Endothelial cell of umbilical vein (primary cell): ENCODE results near the gene CFAP73. TPM values are rescaled to one million over a fixed set of nuclear protein-coding genes. Genes with fewer than 3 reads are reported as not detected.

Experiments
- BruUV-seq: library from RNA; stranded (reverse); fragments of 400-500 nt; replicated peaks from 2 replicates; lab custom pipeline; 2021; lab: Mats Ljungman, UMichigan
- CTCF ChIA-PET: fragments of 300-600, 350-600 bp; sonication (Branson Sonifier 250); formaldehyde crosslinking; loops from one replicate; lab custom pipeline; 2021; ENCODE audit warnings: antibody characterized with exemption, inconsistent platforms; lab: Charles Lee
- POLR2A ChIA-PET: fragments of 300-600, 350-600 bp; sonication (Branson Sonifier 250); formaldehyde crosslinking; loops from one replicate; lab custom pipeline; 2021; ENCODE audit warnings: antibody characterized with exemption, inconsistent platforms; lab: Charles Lee
- DNase-seq: peaks from one replicate; pipeline ENCODE4 v3.0.0-alpha.2; 2011; ENCODE audit warnings: low read depth, low spot score
- FAIRE-seq: peaks from 2 replicates; lab custom pipeline; 2011; peaks lifted over from hg19 to GRCh38; lab: Jason Lieb, UNC
- H2AFZ ChIP-seq: 2 replicates; pipeline ENCODE4 v1.6.0; 2012; ENCODE audit warnings: low read depth, low read length, control low read depth, inconsistent platforms
- H3K27ac ChIP-seq: 2 replicates; pipeline ENCODE4 v1.5.1; 2011; ENCODE audit warnings: low read depth, mild to moderate bottlenecking, control low read depth, low read length, moderate library complexity; ENCODE audit not compliant: insufficient read depth
- H3K27me3 ChIP-seq, 2 experiments: 2 replicates each; pipeline versions ENCODE4 v1.6.0 to v1.6.1; 2011; ENCODE audit warnings: low read length in 2 of 2, mixed read lengths in 1 of 2; ENCODE audit not compliant: control insufficient read depth in 2 of 2, insufficient read depth in 2 of 2
- H3K36me3 ChIP-seq, 2 experiments: 2 replicates in 1 of 2; 3 replicates in 1 of 2; pipeline ENCODE4 v1.5.1; 2011; ENCODE audit warnings: low read length in 2 of 2, mild to moderate bottlenecking in 1 of 2, moderate library complexity in 1 of 2; ENCODE audit not compliant: control insufficient read depth in 2 of 2, insufficient read depth in 2 of 2; ENCODE audit errors: extremely low read depth in 1 of 2
- H3K4me1 ChIP-seq: 3 replicates; pipeline ENCODE4 v1.5.1; 2011; ENCODE audit warnings: mild to moderate bottlenecking, low read length; ENCODE audit not compliant: control insufficient read depth, insufficient read depth; ENCODE audit errors: extremely low read depth
- H3K4me2 ChIP-seq: 2 replicates; pipeline ENCODE4 v1.6.1; 2011; ENCODE audit warnings: low read length, control low read depth, mixed read lengths; ENCODE audit not compliant: insufficient read depth
- H3K4me3 ChIP-seq, 3 experiments: fragments of 200-600 bp in 1 of 3; sonication (generic), shearing (Covaris generic) in 1 of 3; replicated peaks in 1 of 3; 2 replicates each; pipeline ENCODE4 v1.5.1; 2011 to 2016; ENCODE audit warnings: control low read depth in 3 of 3, low read length in 3 of 3, mild to moderate bottlenecking in 2 of 3, inconsistent platforms in 1 of 3, low read depth in 1 of 3, moderate library complexity in 1 of 3; ENCODE audit not compliant: insufficient read depth in 1 of 3
- H3K79me2 ChIP-seq: 2 replicates; pipeline ENCODE4 v1.6.0; 2012; ENCODE audit warnings: low read length, inconsistent platforms; ENCODE audit not compliant: control insufficient read depth, insufficient read depth
- H3K9ac ChIP-seq: replicated peaks from 2 replicates; pipeline ENCODE3; 2011; ENCODE audit warnings: low read length, control low read depth; ENCODE audit not compliant: insufficient read depth; ENCODE audit errors: extremely low read depth
- H3K9me1 ChIP-seq: replicated peaks from 3 replicates; pipeline ENCODE4 v1.6.0; 2011; ENCODE audit warnings: mild to moderate bottlenecking, low read length; ENCODE audit not compliant: control insufficient read depth, insufficient read depth; ENCODE audit errors: extremely low read depth
- H3K9me3 ChIP-seq: replicated peaks from 2 replicates; pipeline ENCODE4 v1.5.1; 2012; ENCODE audit warnings: low read length, inconsistent platforms; ENCODE audit not compliant: control insufficient read depth, insufficient read depth
- H4K20me1 ChIP-seq: replicated peaks from 2 replicates; pipeline ENCODE3; 2011; ENCODE audit warnings: mild to moderate bottlenecking, low read length; ENCODE audit not compliant: control insufficient read depth, insufficient read depth; ENCODE audit errors: extremely low read depth
- CTCF ChIP-seq, 2 donors: IDR thresholded peaks; 1 replicate in 1 of 2; 2 replicates in 1 of 2; pipeline ENCODE4 v1.5.1; 2011; ENCODE audit warnings: low read length in 2 of 2, mild to moderate bottlenecking in 2 of 2, moderate library complexity in 2 of 2, control low read depth in 1 of 2, inconsistent platforms in 1 of 2, low read depth in 1 of 2; ENCODE audit not compliant: insufficient read depth in 1 of 2; ENCODE audit errors: extremely low read depth in 1 of 2
- EZH2 ChIP-seq: IDR thresholded peaks from 2 replicates; pipeline ENCODE4 v1.6.1; 2012; ENCODE audit warnings: borderline replicate concordance, low read depth, mild to moderate bottlenecking, moderate library complexity, low read length, inconsistent platforms; ENCODE audit not compliant: severe bottlenecking
- FOS ChIP-seq: IDR thresholded peaks from 2 replicates; pipeline ENCODE4 v1.6.1; 2011; ENCODE audit warnings: mild to moderate bottlenecking, low read length, moderate library complexity, borderline replicate concordance; ENCODE audit not compliant: insufficient read depth
- GATA2 ChIP-seq: IDR thresholded peaks from 2 replicates; pipeline ENCODE4 v1.7.0; 2011; ENCODE audit warnings: low read depth, mild to moderate bottlenecking, moderate library complexity, mixed read lengths, low read length; ENCODE audit not compliant: insufficient read length, insufficient read depth
- JUN ChIP-seq: IDR thresholded peaks from 2 replicates; pipeline ENCODE4 v1.6.1; 2011; ENCODE audit warnings: borderline replicate concordance, low read depth; ENCODE audit not compliant: insufficient read length, insufficient read depth
- MAX ChIP-seq: IDR thresholded peaks from 2 replicates; pipeline ENCODE4 v1.6.1; 2011; ENCODE audit not compliant: insufficient read depth, insufficient read length
- MYC ChIP-seq: IDR thresholded peaks from one replicate; pipeline ENCODE4 v1.6.1; 2011; ENCODE audit warnings: mild to moderate bottlenecking, low read depth, low read length
- POLR2A ChIP-seq: IDR thresholded peaks from 2 replicates; pipeline ENCODE4 v1.6.1; 2012; ENCODE audit warnings: low read depth, mild to moderate bottlenecking, control low read depth, low read length
- dilution Hi-C: fragments of 300-500 bp; cut with MboI; formaldehyde crosslinking; loops from one replicate; pipeline ENCODE4 v1.15.0; 2019; ENCODE audit warnings: low sequenced_read_pairs; ENCODE audit not compliant: extremely low pct_ligation_motif_present
- intact Hi-C: fragments of 100-400 bp; cut with micrococcal nuclease; formaldehyde crosslinking; loops from one replicate; pipeline ENCODE4 v1.10.0; 2022
- polyA plus RNA-seq, 4 experiments: library from polyadenylated mRNA; depleted of rRNA in 3 of 4; stranded (reverse) in 3 of 4; unstranded in 1 of 4; fragments of >200 nt; gene quantifications; 2 replicates each; pipeline versions ENCODE4 v1.2.1 to v1.2.3, GENCODE V29; 2011 to 2012; ENCODE audit warnings: missing spikeins in 1 of 4
- total RNA-seq: library from RNA; stranded (reverse); gene quantifications from 2 replicates; pipeline ENCODE4 v1.2.3, GENCODE V29; 2021

CFAP73 gene
- total and polyA plus RNA-seq, 2 donors (not counting 3 experiments of a cell fraction or from before 2014, with no cell fraction given) = not detected

- H3K79me2 ChIP-seq = no peaks in the 10 kb centered on the region
- dilution Hi-C loops = no loop called here
- ChIA-PET POLR2A (no interaction called here), CTCF (no interaction called here)
- no TSS peak for BruUV-seq
- intact Hi-C loops = no loop called here
- no peaks in the 10 kb centered on the region for H3K4me1 ChIP-seq
- no peak overlapping the region for H3K4me2 ChIP-seq
- H3K27ac ChIP-seq = no peak overlapping the region
- no peak overlapping the region for H3K4me3 ChIP-seq
- FAIRE-seq = no peak
- no peak overlapping the region for H3K9ac ChIP-seq
- DNase-seq = no peak
- no peaks in the 10 kb centered on the region for H3K9me1 ChIP-seq
- no peaks in the 10 kb centered on the region for H3K36me3 ChIP-seq
- H3K27me3 ChIP-seq = peaks cover 0 to 1% of the 10 kb centered on the region in 2 experiments
- TF ChIP-seq MAX (no peak), GATA2 (no peak), FOS (no peak), MYC (no peak), POLR2A (no peak), JUN (no peak), EZH2 (no peak), CTCF (IDR thresholded peaks at IDR 0.05; ENCODE audit: extremely low read depth in 1 of 2, insufficient read depth in 1 of 2, low read depth in 1 of 2, low read length in 2 of 2) (no peak)
- H4K20me1 ChIP-seq = no peaks in the 10 kb centered on the region
- no peak overlapping the region for H2AFZ ChIP-seq
- H3K9me3 ChIP-seq = no peaks in the 10 kb centered on the region
These were observed 34.9 kb upstream of the CFAP73 start for GRCh38 chr12:113114447-113115178.
